Kidney epithelial cell (primary cell): Measurements from ENCODE around the gene DNMBP. TPM values are rescaled to one million over a fixed set of nuclear protein-coding genes. Genes with fewer than 3 reads are reported as not detected.

Experiments
- DNase-seq: peaks from one replicate; pipeline ENCODE4 v3.0.0-alpha.2; 2010; ENCODE audit warnings: low read depth
- H3K27me3 ChIP-seq: 2 replicates; pipeline ENCODE4 v1.6.0; 2011; ENCODE audit warnings: low read length; ENCODE audit not compliant: control insufficient read depth, insufficient read depth
- H3K36me3 ChIP-seq: 2 replicates; pipeline ENCODE4 v1.5.1; 2011; ENCODE audit warnings: low read length; ENCODE audit not compliant: control insufficient read depth, insufficient read depth
- H3K4me3 ChIP-seq: 2 replicates; pipeline ENCODE4 v1.5.1; 2011; ENCODE audit warnings: low read depth, mild to moderate bottlenecking, control low read depth, low read length
- CTCF ChIP-seq: IDR thresholded peaks from 2 replicates; pipeline ENCODE4 v1.5.1; 2011; ENCODE audit warnings: mild to moderate bottlenecking, moderate library complexity, low read length, control low read depth, inconsistent platforms; ENCODE audit not compliant: insufficient read depth, poor library complexity, severe bottlenecking
- total RNA-seq: library from RNA; depleted of rRNA; stranded (reverse); fragments of >200 nt; gene quantifications from 2 replicates; pipeline ENCODE4 v1.2.3, GENCODE V29; 2015

DNMBP gene
- total RNA-seq, 1 donor from 2014 or later, result 15.3 TPM

DNA sequence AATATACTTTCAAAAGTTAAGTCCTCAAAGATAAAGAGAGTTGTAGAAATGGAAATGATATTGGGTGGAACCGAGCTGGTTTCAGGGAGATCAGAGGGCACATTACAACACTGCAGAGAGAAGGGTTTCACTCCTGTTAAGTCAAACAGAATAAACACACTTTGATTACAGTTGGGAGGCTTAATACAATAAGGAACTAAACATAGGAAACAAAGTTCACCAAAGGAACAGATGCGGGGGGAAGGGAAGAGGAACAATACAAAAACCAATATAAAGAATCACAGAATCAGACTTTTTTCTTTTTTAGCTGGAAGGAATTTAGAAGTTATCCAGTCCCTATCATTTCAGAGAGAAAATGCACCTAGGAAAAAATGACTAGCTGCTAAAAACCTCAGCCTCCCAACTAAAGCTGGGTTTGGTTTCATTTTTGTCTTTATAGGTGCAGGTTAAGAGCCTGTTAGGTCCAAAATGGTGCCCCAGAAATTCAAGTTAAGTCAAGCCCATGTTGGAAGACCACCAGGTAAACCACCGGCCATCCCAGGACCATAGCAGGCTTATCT is 81.9 kb downstream of the DNMBP start:
- no peaks in the 10 kb centered on the region for H3K27me3 ChIP-seq
- DNase-seq, result no peak
- no peak for TF ChIP-seq CTCF
- no peaks in the 10 kb centered on the region for H3K36me3 ChIP-seq
- H3K4me3 ChIP-seq, result peak overlapping the region; percentile 45

DNA sequence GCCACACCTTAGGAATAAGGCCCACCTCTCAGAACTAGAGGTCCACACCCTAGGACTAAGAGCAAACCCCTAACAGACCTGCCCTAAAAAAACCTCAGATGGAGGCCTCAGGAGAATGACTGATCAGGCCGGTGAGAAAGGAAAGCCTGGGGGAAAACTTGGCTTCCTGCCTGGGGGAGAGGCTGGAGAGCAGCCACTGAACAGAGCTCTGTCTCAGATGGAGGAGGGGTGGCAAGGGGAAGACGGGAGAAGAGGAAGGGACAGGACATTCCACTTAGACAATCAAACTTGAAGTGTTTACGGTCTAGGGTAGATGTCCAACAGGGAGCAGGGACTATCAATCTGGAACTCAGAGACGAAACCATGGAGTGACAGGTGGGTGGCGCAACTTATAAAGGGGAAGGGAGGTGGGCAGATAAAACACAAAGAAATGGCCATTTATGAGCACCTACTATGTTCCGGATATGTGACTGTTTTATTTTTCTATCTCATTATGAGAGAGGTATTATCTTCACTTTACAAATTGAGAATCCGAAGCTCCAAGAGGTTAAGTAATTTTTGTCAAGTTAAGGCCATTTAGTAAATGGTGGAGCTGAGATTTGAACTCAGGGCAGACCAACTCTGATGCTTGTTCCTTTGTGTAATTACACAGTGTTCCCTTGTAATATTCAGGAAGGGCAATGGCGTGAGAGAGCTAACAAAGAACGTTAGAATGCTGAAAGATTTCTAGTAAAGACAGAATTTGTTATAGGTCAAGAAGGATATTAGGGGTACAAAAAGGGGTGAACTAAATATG is 82.6 kb downstream of the DNMBP start:
- H3K4me3 ChIP-seq, result peak overlapping the region; percentile 45

DNA sequence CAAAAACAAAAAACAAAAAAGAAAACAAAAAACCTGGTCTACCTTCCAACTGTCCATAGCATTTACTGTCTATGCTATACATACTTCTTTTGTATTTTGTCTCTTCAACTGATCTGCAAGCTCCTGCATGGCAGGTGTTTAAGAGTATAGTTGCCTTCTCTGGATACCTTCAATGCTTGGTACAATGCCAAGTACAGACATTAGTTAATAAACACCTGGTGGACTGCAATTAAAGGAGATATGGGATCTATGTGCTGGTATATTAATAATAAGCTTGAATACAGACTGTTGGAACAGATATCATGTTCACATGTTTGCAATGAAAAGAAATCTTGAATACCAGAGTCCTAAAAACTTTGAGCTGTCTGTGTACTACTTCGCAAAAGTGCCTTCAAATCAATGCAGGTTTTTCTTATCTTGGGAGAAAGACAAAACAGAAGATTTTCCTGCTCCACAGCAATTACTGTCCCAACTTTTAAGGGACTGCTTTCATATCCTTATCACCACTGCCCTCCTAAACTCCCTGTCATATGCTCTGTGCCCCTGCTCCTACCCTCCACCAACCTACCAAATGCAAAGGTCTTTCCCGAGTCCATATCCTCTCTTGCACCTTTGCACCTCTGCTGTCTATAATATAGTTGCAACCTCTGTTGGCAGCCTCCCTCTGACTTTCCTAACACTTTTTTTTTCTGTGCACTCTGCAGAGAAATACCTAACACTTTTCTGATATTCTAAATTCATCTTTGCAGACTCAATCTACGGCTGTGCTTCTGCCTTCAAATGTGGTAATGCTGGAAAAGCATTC is 85.1 kb downstream of the DNMBP start:
- Histone ChIP-seq H3K4me3 (no peak overlapping the region), H3K27me3 (no peaks in the 10 kb centered on the region), H3K36me3 (no peaks in the 10 kb centered on the region)
- TF ChIP-seq CTCF, result no peak
- no peak for DNase-seq

More for the DNA sequence above, 82.6 kb downstream of the DNMBP start:
- TF ChIP-seq CTCF, result no peak
- DNase-seq, result no peak
- Histone ChIP-seq H3K27me3 (no peaks in the 10 kb centered on the region), H3K36me3 (no peaks in the 10 kb centered on the region)

- H3K4me3 ChIP-seq, result no peak overlapping the region
- no peak for TF ChIP-seq CTCF
- no peaks in the 10 kb centered on the region for H3K27me3 ChIP-seq
- no peak for DNase-seq
- no peaks in the 10 kb centered on the region for H3K36me3 ChIP-seq
Measured at GRCh38 chr10:99921948-99922347, 87.8 kb downstream of the DNMBP start.

GRCh38 chr10:99920901-99921300 is 88.8 kb downstream of the DNMBP start:
- Histone ChIP-seq H3K4me3 (no peak overlapping the region), H3K27me3 (no peaks in the 10 kb centered on the region), H3K36me3 (no peaks in the 10 kb centered on the region)
- DNase-seq, result no peak
- no peak for TF ChIP-seq CTCF
